HG03460 (cell line): ENCODE results near the gene MAGI3.
"Not testable (repeated sequence)": the region's sequence is repeated elsewhere in the genome, so short reads cannot be mapped to it uniquely, and the experiment has no call there.

Experiments used
- ATAC-seq: cut with Tn5 transposase; IDR thresholded peaks from one replicate; pipeline ENCODE4 v1.9.1; 2021; ENCODE audit not compliant: unreplicated experiment

Gene MAGI3

DNA sequence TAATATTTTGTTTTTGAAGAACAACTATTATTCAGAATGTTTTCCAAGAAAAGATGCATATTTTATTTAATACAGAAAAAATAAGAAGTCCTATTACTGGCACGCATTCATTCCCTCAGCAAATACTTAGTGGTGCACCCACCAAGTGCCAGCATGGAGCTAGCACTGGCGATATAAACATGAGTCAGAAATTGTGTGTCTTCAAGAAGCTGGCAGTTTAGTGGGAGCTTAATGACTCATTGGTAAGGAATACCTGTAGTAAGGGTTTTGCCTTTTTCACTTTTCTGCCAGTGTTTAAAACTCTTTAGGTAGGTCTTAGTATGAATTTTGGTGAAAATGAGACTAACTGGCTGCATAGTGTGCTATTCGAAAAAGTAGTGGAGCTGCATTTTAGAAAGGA lies 6.3 kb downstream of the MAGI3 start:
- no peak for ATAC-seq

DNA sequence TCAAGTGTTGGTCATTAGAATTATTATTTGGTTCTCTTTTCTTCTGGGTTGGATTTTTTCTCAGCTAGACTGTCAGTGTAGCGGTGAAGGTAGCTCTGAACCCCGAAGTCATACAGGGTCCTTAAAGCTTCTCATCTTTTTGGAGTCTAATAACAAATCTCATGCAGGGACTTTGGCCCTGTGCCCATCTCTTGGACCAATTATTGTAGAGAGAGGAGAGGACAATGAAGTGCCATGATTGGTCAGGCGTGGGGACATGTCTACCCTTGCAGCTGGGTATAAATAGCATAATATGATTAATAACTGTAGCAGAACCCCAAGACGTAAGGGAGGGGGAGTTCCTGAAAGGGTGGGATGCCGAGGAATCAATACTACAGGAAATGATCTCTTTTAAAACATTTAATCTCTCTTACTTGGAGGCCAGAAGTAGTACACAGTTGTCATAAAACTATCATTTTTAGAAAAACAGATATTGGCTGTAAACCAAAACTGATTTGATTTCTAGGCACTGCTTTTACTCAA lies 8.8 kb downstream of the MAGI3 start:
- no peak for ATAC-seq

DNA sequence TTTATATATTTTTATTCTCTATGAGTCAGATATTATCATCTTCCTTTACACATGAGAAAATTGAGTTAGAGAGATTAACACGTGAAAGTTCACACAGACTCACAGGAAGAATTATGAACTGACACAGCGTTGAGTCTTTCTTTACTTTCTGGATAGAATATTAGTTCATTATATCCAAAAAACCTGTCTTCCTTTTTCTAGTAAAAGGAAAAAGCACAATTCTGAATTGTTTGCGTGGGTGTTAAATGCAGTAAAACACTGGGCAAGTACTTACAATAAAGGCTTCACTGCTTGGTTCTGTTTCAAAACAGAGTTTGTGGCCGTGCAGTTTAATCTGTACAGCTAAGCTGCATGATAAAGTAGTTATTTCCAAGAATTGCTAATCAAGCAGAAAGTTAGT lies 10.8 kb downstream of the MAGI3 start:
- ATAC-seq: no peak

DNA sequence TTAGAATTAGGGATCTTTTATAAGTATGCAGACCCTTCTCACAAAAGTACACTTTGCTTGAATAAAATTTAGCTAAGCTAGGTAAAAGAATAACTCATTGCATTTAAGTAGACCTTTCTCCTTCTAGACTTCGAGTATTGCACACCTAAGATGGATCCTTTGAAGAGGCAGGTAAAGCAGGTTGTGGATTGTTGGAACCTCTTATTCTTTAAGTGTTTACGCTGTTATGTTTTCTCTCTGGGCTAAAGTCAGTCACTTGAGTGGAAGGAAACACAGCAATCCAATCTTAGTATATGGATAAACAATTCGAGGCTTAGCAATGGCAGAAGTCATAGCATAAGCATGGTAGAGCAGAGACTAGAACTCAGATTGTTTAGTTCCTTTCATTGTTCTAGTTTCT lies 11.4 kb downstream of the MAGI3 start:
- no peak for ATAC-seq

DNA sequence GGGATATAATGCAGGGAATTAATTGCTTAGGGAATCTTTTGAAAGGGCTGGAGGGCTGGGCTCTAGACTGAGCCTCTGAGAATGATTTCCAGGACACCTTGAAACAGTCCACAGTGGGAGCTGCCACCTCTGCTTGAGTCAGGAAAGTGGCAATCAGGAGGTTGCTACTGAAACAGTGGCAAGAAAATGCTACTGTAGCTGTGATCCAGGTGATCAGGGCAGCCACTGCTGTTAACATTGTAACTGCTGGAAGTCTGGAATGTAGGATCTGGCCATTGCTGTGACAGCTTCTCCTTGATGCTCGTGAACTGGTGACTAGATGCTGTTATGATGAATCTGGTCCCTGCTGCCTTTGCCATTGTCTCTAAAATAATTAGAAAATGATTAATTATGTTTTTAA lies 12.8 kb downstream of the MAGI3 start:
- ATAC-seq: no peak

DNA sequence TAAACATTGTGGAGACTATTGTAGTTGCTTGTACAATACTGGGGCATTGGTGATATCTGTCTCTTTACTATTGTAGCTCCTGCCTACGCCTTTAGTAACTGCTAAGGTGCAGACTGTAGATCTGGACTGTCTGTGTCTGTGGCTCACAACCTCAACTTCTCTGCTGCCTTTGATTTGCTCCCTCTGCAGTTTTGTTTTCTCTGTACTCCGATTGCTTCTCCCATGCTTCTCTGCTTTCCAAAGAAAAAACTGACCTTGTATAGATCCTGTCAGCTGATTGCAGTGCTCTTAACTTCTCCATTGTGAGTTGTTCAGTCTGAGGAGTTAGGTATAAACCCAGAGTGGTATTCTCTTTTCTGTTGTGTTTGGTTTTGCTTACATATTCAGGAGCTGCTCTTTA lies 15.3 kb downstream of the MAGI3 start:
- ATAC-seq: no peak

DNA sequence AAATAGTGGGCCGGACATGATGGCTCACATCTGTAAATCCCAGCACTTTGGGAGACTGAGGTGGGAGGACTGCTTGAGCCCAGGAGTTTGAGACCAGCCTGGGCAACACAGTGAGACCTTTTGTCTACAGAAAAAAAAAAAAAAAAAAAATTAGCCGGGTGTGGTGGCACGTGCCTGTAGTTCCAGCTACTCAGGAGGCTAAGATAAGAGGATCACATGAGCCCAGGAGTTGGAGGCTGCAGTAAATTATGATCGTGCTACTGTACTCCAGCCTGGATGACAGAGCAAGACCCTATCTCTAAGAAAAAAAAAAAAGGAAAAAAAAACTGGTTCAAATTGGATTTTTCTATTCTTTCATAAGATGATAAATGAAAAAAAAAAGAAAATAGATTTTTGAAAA lies 15.8 kb downstream of the MAGI3 start:
- not testable (repeated sequence) for ATAC-seq

DNA sequence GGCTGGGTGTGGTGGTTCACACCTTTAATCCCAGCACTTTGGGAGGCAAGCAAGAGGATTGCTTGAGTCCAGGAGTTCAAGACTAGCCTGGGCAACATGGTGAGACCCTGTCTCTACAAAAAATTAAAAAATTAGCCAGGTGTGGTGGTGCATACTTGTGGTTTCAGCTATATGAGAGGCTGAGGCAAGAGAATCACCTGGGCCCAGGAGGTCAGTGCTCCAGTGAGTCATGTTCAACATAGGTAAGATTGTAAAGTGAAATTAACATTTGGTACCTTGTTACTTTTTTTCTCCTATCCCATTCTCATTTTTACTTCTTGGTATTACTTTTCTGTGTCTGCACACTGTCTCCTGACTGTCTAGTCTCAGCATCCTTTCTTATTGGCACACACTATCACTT lies 19.0 kb downstream of the MAGI3 start:
- no peak for ATAC-seq

DNA sequence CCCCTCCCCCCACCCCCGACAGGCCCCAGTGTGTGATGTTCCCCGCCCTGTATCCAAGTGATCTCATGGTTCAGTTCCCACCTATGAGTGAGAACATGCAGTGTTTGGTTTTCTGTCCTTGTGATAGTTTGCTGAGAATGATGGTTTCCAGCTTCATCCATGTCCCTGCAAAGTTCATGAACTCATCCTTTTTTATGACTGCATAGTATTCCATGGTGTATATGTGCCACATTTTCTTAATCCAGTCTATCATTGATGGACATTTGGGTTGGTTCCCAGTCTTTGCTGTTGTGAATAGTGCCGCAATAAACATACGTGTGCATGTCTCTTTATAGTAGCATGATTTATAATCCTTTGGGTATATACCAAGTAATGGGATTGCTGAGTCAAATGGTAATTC lies 21.7 kb downstream of the MAGI3 start:
- not testable (repeated sequence) for ATAC-seq

DNA sequence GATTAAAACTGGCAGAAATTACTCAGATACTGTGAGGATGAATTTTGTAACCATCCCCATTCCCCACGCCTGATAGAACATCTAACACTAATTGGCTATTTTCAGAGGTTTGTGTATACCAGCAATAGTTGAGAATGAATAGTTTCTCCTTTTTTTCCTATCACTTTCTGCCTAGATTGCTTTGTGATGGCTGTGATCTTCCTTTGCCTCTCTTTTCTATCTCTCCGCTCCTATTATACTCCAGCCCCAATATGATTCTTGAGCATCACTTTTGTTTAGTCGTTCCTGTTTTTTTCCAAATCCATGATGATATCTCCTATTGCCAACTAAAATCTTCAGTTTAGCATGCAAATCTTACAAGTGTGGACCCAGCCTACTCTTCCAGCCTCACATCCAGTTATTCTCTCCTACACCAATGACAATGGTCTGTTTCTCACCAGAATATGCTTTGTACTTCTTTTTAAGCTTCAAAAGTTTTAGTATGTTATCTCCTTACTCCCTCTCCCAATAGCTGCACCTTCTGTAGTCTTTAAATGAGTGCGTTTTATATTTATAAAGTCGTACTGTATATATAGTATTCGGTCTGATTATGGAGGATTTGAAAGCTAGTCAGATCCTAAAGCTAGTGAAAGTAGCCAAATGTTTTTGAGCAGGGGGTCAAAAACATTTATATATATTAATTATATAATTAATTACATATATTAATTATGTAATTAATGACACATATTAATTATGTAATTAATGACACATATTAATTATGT lies 25.2 kb downstream of the MAGI3 start:
- no peak for ATAC-seq

DNA sequence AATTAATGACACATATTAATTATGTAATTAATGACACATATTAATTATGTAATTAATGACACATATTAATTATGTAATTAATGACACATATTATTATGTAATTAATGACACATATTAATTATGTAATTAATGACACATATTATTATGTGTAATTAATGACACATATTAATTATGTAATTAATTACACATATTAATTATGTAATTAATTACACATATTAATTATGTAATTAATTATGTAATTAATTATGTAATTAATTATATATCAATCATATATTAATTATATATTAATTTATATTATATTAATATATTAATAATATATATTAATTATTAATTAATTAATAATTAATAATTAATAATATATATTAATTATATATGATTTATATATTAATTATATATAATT lies 25.8 kb downstream of the MAGI3 start:
- ATAC-seq: not testable (repeated sequence)

DNA sequence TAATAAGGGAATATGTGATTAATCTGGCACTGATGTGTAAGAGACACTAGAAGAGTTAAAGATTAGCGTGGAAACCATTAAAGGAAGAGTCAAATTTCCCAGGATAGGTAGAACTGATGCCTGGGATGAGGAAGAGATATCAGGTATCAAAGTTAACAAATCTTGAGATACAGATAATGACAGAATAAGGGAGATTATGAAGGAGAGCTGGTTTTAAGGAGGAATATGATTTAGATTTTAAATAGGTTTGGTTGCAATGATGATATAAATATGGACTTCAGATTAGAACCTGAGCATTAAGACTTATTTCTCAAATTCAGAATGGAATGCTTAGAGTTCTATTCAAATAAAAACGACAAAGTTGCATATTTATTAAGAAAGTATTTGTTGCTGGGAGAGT lies 26.2 kb downstream of the MAGI3 start:
- no peak for ATAC-seq

DNA sequence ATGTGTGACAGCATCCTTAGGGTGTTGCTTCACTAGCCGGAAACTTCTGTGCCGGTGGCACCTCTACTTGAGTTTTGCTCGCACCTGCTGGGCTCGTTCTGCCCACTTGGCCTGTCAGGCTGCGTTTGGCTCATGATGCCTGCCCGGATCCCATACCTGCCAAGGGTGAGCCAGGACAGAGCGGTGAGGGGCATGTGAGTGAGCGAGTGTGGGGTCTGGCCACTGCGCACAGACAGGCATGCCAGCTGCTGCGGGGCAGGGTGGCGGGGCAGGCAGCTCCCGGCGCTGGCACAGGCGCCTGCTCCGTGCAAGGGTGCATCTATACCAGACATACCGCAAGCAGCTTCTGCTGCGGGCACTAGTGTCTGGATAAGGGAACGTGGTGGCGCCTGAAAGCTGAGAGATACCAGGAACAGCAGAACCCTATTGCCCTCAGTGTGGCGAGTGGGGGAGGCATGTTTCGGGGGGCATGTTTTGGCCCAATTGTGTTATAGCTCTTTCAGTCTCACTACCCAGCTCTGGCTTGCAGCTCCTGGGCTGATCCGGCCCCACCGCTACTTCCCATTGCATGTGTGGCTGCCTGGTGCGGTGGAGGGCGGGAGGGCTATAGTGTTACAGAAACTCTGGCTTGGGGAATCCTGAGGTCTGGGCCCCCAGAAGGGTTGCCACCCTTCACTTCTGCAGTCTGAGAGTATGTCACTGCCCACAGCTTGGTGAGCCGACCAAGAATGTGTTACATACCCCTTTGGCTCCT lies 32.2 kb downstream of the MAGI3 start:
- no peak for ATAC-seq

DNA sequence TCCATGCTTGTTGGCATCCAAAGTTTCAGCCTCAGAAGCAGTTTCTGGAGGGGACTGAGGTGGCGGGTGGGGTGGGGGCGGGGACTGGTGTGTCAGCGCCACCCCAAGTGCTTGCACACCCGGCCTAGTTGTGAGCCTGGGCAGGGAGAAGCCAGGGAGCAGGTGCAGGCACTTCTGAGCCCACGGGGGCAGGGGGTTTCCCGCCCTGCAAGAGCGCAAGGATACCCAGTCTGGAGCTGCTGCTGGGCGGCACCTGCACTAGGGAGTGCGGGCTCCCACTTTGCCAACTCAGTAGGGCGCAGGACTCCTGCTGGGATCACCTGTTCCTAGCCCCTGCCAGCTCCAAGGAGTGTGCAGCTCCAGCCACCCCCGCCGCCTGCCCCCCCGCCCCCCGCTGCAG lies 33.5 kb downstream of the MAGI3 start:
- no peak for ATAC-seq

DNA sequence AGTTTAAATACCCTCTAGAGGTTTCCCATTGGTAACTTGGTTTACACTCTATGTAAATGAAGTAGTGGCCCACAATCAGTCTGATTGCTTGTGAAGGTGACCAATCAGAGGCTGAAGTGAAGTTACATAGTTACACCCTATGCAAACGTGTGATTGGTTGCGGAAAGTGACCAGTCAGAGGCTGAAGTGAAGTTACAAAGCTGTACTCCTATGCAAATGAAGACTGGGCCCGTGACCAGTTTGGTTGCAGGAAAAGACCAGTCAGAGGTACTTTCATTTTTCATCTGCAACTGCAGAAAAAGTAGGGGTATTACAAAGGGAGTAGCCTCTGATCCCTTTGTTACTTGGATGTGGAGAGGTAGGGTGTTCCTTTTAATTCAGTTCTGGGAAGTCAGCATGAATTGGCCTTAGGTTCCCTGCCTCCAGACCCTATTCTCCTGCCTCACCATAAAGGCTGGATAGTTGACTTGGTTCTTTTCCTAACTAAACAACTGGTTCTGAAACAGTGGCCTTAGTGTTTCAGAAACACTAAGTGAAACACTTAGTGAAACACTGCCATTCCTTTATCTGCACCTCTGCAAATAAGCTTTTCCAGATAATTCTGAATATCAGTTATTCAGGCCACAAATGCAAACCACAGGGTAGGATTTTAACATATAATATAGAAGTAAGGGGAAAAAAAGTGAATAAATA lies 39.3 kb downstream of the MAGI3 start:
- ATAC-seq: no peak

DNA sequence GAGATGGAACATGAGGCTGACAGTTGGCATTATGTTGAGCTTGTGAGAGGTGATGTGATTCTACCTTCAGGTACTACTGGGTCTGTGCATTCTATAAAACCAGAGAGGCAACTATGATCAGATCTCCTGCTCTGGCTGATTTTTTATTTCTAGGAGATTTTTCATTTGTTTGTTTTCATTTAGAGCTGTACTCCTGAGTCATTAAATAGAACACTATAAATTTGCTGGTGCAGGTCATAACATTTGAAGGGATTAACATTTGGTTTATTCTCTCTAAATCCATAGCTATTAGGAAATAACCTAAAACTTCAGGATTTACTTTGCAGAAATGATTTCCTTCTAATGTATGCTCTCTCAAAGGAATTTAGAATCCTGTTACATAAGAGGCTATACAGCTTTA lies 42.9 kb downstream of the MAGI3 start:
- no peak for ATAC-seq

DNA sequence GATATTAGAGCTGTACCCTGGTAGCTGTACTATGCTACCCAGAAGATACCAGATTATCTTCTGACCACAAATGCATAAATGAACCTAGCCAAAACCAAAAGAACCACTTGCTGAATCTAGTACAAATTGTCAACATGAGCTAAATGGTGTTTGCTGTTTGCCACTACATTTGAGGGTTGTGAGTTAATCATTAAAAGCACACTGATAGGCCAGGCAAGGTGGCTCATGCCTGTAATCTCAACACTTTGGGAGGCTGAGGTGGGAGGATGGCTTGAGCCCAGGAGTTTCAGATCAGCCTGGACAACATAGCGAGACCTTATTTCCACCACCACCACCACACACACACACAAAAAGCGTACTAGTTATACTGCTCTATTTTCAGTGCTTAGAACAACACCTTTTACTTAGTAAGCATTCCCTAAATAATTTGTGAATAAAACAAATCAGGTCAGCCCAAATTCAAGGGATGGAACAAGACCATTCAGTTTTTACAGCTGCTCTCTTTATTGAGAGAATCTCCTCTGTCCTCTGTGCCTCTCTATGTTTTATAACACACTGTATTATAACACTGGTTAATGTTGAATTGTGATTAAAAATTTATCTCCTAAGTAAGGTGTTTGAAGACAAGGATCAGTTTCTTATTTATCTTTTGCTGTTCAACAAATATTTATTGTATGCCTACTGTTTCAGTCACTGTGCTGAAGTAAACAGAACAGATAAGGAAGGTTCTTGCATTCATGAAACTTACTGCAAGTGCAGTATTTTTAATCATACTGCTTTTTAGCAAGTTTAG lies 44.0 kb downstream of the MAGI3 start:
- no peak for ATAC-seq

DNA sequence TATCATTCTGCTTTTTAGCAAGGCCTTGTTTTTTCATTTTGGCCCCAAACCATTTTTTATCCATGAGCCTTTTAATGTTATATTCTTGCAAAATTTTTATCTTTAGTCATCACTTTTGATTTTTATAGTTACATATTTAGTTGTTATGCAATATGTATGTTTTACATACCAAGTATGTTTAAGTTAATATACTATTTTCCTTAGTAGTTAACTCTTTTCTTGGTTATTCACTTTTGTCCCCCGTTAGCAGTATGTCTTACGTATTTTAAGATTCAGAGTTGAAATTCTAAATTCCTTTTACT lies 44.5 kb downstream of the MAGI3 start:
- no peak for ATAC-seq

DNA sequence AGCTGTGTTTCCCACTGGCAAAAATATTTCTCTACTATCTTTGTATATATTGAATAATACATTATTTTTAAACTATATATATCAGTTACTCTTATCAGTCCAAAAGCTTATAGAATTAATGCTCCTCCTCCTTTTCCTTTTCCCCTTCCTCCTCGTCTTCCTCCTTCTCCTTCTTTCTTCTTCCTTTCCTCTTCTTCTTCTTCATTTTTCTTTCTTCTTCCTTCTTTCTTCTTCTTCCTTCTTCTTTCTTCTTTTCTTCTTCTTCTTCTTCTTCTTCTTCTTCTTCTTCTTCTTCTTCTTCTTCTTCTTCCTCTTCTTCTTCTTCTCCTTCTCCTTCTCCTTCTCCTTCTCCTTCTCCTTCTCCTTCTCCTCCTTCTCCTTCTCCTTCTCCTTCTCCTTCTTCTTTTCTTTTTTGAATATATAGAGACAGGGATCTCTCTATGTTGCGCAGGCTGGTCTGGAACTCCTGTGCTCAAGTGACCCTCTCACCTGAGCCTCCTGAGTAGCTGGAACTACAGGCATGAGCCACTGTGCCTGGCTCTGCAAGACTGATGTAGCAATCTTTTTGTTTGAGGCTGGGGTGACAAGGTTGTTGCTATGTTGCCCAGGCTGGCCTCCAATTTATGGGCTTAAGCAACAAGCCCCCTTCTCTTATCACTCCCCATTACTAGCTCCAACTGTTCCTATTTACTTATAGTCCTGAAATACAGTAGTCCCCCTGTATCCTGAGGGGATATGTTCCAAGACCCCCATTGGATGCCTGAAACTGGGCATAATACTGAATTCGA lies 47.4 kb downstream of the MAGI3 start:
- no peak for ATAC-seq

DNA sequence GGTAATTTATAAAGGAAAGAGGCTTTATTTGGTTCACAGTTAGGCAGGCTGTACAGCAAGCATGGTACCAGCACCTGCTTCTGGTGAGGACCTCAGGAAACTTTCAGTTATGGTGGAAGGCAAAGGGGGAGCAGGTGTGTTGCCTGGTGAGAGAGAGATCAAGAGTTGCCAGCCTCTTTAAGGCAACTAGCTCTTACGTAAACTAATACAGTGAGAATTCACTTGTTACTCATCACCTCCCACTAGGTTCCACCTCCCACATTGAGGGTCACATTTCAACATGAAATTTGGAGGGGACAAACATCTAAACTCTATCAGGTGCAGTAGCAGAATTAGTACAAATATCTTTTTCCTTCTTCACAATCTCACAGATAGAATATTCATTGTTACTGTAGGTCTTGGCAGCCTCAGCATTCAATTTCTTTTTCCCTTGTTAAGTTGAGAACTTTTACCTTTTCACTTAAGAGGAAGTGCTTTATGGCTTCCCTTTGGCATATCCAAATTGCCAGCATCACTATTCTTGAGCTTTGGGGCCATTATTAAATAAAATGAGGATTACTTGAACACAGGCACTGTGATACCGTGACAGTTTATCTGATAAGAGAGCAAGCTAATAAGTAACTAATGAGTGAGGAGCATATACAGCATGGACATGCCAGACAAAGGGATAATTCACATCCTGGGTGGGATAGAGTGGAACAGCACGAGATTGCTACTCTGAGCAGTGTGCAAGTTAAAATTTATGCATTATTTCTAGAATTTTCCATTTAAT lies 48.4 kb downstream of the MAGI3 start:
- ATAC-seq: no peak
